Panc1 (cell line): ENCODE results near the gene MPI. TPM values are rescaled to one million over a fixed set of nuclear protein-coding genes. Genes with fewer than 3 reads are reported as not detected.

ENCODE experiments used
- ATAC-seq: fragments of 200-7000 bp; cut with Tn5 transposase; 2 replicates; pipeline ENCODE4 v1.9.1; 2020; ENCODE audit warnings: mild to moderate bottlenecking, moderate library complexity
- BruUV-seq: library from RNA; stranded (reverse); fragments of 400-500 nt; replicated peaks from 2 replicates; lab custom pipeline; 2021; lab: Mats Ljungman, UMichigan
- CTCF ChIA-PET: fragments of 300-600 bp; sonication (Branson Sonifier 250); formaldehyde crosslinking; loops from one replicate; lab custom pipeline; 2022; ENCODE audit warnings: antibody characterized with exemption; lab: Charles Lee
- POLR2A ChIA-PET: fragments of 300-600 bp; sonication (Branson Sonifier 250); formaldehyde crosslinking; loops from one replicate; lab custom pipeline; 2022; ENCODE audit warnings: antibody characterized with exemption; lab: Charles Lee
- DNase-seq: peaks from one replicate; pipeline ENCODE4 v3.0.0-alpha.2; 2010; ENCODE audit warnings: low read depth, low spot score
- H3K27ac ChIP-seq: 2 replicates; pipeline ENCODE4 v1.5.1; 2011; ENCODE audit warnings: mild to moderate bottlenecking, low read length, inconsistent platforms
- H3K27me3 ChIP-seq: fragments of 200-500 bp; sonication (Bioruptor generic); 2 replicates; pipeline ENCODE4 v1.6.0; 2014; ENCODE audit warnings: low read length, inconsistent platforms; ENCODE audit not compliant: control insufficient read depth, insufficient read depth
- H3K36me3 ChIP-seq: fragments of 200-500 bp; sonication (Bioruptor generic); 2 replicates; pipeline ENCODE4 v1.5.1; 2014; ENCODE audit warnings: inconsistent platforms, mild to moderate bottlenecking, low read length, moderate library complexity; ENCODE audit not compliant: control insufficient read depth, insufficient read depth
- H3K4me1 ChIP-seq: 2 replicates; pipeline ENCODE4 v1.5.1; 2011; ENCODE audit warnings: inconsistent platforms, mild to moderate bottlenecking, low read length, moderate library complexity; ENCODE audit not compliant: control insufficient read depth, insufficient read depth
- H3K4me3 ChIP-seq, 2 experiments: 2 replicates each; pipeline ENCODE4 v1.5.1; 2011 to 2012; ENCODE audit warnings: low read depth in 2 of 2, low read length in 2 of 2, mild to moderate bottlenecking in 2 of 2, inconsistent platforms in 1 of 2, moderate library complexity in 1 of 2
- H3K9me3 ChIP-seq: fragments of 200-500 bp; sonication (Bioruptor generic); 2 replicates; pipeline ENCODE4 v1.5.1; 2014; ENCODE audit warnings: low read depth, mild to moderate bottlenecking, inconsistent platforms, low read length, moderate library complexity; ENCODE audit not compliant: control insufficient read depth, insufficient read depth
- CTCF ChIP-seq: fragments of 450-650 bp; IDR thresholded peaks from 2 replicates; pipeline ENCODE4 v1.5.1; 2017; ENCODE audit warnings: mild to moderate bottlenecking
- POLR2AphosphoS5 ChIP-seq: IDR thresholded peaks from 2 replicates; pipeline ENCODE4 v1.6.1; 2012; ENCODE audit warnings: mild to moderate bottlenecking, low read depth, low read length, moderate library complexity
- SIN3A ChIP-seq: IDR thresholded peaks from 2 replicates; pipeline ENCODE4 v1.6.1; 2012; ENCODE audit warnings: low read depth, mild to moderate bottlenecking, low read length, moderate library complexity, borderline replicate concordance; ENCODE audit not compliant: insufficient read depth
- TCF7L2 ChIP-seq: IDR thresholded peaks from 2 replicates; pipeline ENCODE4 v1.6.1; 2011; ENCODE audit warnings: mild to moderate bottlenecking, low read depth, low read length, inconsistent platforms
- in situ Hi-C: cut with HindIII; loops from 2 replicates; pipeline ENCODE4 v1.10.0; 2016; ENCODE audit warnings: low sequenced_read_pairs, low pct_unique_long_range_greater_than_20kb
- intact Hi-C: fragments of 100-400 bp; cut with micrococcal nuclease; formaldehyde crosslinking; loops from one replicate; pipeline ENCODE4 v1.10.0; 2022; ENCODE audit not compliant: unreplicated experiment
- total RNA-seq: library from RNA; stranded (reverse); gene quantifications from one replicate; pipeline ENCODE4 v1.2.1, GENCODE V29; 2021; ENCODE audit not compliant: unreplicated experiment
- TF ChIP-seq, protein P1 (sequence below), 2 experiments: IDR thresholded peaks; 2 replicates each; pipeline ENCODE4 v1.6.1; 2011 to 2012; ENCODE audit warnings: low read depth in 2 of 2, control low read depth in 1 of 2, low read length in 1 of 2, mild to moderate bottlenecking in 1 of 2, moderate library complexity in 1 of 2; ENCODE audit not compliant: insufficient read depth in 1 of 2

Gene MPI
- total RNA-seq, 1 experiment from 2014 or later: 45.8 TPM

- ChIA-PET POLR2A (interaction anchor here (0.5 kb wide), 1 partner anchor 93 kb away, joined by 5 read pairs; no protein-coding TSS in a partner anchor), CTCF (interaction anchor here (0.6 kb wide), 1 partner anchor 38 kb away, joined by 8 read pairs; no protein-coding TSS in a partner anchor)
- H3K9me3 ChIP-seq: no peaks in the 10 kb centered on the region
- ATAC-seq (no peak), DNase-seq (no peak)
- in situ Hi-C loops (no loop called here), intact Hi-C loops (no loop called here)
- H3K27me3 ChIP-seq: no peaks in the 10 kb centered on the region
- H3K4me1 ChIP-seq: peaks cover 9% of the 10 kb centered on the region
- no peak overlapping the region for H3K4me3 ChIP-seq
- BruUV-seq: no TSS peak
- H3K27ac ChIP-seq: no peak overlapping the region
- H3K36me3 ChIP-seq: no peaks in the 10 kb centered on the region
- TF ChIP-seq POLR2AphosphoS5 (no peak), CTCF (no peak), SIN3A (no peak), TCF7L2 (no peak)
- TF ChIP-seq, protein P1, sequence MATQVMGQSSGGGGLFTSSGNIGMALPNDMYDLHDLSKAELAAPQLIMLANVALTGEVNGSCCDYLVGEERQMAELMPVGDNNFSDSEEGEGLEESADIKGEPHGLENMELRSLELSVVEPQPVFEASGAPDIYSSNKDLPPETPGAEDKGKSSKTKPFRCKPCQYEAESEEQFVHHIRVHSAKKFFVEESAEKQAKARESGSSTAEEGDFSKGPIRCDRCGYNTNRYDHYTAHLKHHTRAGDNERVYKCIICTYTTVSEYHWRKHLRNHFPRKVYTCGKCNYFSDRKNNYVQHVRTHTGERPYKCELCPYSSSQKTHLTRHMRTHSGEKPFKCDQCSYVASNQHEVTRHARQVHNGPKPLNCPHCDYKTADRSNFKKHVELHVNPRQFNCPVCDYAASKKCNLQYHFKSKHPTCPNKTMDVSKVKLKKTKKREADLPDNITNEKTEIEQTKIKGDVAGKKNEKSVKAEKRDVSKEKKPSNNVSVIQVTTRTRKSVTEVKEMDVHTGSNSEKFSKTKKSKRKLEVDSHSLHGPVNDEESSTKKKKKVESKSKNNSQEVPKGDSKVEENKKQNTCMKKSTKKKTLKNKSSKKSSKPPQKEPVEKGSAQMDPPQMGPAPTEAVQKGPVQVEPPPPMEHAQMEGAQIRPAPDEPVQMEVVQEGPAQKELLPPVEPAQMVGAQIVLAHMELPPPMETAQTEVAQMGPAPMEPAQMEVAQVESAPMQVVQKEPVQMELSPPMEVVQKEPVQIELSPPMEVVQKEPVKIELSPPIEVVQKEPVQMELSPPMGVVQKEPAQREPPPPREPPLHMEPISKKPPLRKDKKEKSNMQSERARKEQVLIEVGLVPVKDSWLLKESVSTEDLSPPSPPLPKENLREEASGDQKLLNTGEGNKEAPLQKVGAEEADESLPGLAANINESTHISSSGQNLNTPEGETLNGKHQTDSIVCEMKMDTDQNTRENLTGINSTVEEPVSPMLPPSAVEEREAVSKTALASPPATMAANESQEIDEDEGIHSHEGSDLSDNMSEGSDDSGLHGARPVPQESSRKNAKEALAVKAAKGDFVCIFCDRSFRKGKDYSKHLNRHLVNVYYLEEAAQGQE (IDR thresholded peaks at IDR 0.05; ENCODE audit: insufficient read depth in 1 of 2, low read depth in 2 of 2, low read length in 1 of 2): no peak
Observed at GRCh38 chr15:74864296-74864695, 25.5 kb upstream of the MPI start.

DNA sequence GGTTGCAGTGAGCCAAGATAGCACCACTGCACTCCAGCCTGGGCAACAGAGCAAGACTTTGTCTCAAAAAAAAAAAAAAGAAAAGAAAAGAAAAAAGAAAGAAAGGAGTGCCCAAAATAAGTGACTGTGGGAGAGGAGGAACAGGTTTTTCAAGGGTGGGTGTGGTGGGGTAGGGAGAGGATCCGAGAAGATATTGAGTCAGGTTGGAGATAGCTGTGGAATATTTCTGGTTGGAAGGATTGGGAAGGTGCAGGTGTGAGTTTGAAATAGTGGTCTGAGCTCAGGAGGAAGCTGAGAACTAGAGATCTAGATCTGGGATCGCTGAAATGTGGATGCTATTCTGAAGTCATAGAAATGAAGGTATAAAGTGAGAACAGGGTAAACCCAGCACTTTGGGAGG, 24.5 kb upstream of the MPI start:
- ChIA-PET CTCF (interaction anchor here (0.7 kb wide), 1 partner anchor 13 kb away, joined by 6 read pairs; no protein-coding TSS in a partner anchor), POLR2A (interaction anchor here (0.7 kb wide), 1 partner anchor 8 kb away, joined by 7 read pairs; no protein-coding TSS in a partner anchor)
- TF ChIP-seq SIN3A (no peak), POLR2AphosphoS5 (no peak), TCF7L2 (no peak), CTCF (no peak)
- TF ChIP-seq, protein P1 (IDR thresholded peaks at IDR 0.05; ENCODE audit: insufficient read depth in 1 of 2, low read depth in 2 of 2, low read length in 1 of 2): no peak
- H3K36me3 ChIP-seq: no peaks in the 10 kb centered on the region
- no peaks in the 10 kb centered on the region for H3K9me3 ChIP-seq
- peaks cover 13% of the 10 kb centered on the region for H3K4me1 ChIP-seq
- no peaks in the 10 kb centered on the region for H3K27me3 ChIP-seq
- ATAC-seq: no peak
- no peak overlapping the region for H3K4me3 ChIP-seq
- in situ Hi-C loops: no loop called here
- BruUV-seq: no TSS peak
- no peak overlapping the region for H3K27ac ChIP-seq
- no peak for DNase-seq
- intact Hi-C loops: no loop called here
